Mesendoderm (in vitro differentiated cells): Measurements from ENCODE around the gene UNC5B.

Source experiments
- DNase-seq: peaks from one replicate; pipeline ENCODE4 v3.0.0; 2013
- H2AK5ac ChIP-seq: 2 replicates; pipeline ENCODE4 v1.6.1; 2013; ENCODE audit warnings: low read length, inconsistent platforms
- H2BK120ac ChIP-seq: 2 replicates; pipeline ENCODE4 v1.6.1; 2013; ENCODE audit warnings: low read depth, mild to moderate bottlenecking, low read length, moderate library complexity, mixed read lengths
- H2BK15ac ChIP-seq: replicated peaks from 2 replicates; pipeline ENCODE4 v1.6.1; 2013; ENCODE audit warnings: low read depth, mild to moderate bottlenecking, moderate library complexity
- H2BK5ac ChIP-seq: 2 replicates; pipeline ENCODE4 v1.6.1; 2013; ENCODE audit warnings: low read length, inconsistent platforms
- H3K18ac ChIP-seq: 2 replicates; pipeline ENCODE4 v1.6.1; 2013; ENCODE audit warnings: mild to moderate bottlenecking, low read length, mixed read lengths
- H3K23ac ChIP-seq: one replicate; pipeline ENCODE4 v1.6.1; 2013; ENCODE audit warnings: low read length
- H3K27ac ChIP-seq: 2 replicates; pipeline ENCODE4 v1.5.1; 2013; ENCODE audit warnings: low read depth, mild to moderate bottlenecking, inconsistent platforms, low read length, moderate library complexity
- H3K27me3 ChIP-seq: 2 replicates; pipeline ENCODE4 v1.6.1; 2013; ENCODE audit warnings: low read length, control low read depth, mild to moderate bottlenecking, inconsistent platforms; ENCODE audit not compliant: insufficient read depth, poor library complexity
- H3K36me3 ChIP-seq: 2 replicates; pipeline ENCODE4 v1.6.1; 2013; ENCODE audit warnings: low read length, inconsistent platforms; ENCODE audit not compliant: control insufficient read depth, insufficient read depth
- H3K4ac ChIP-seq: one replicate; pipeline ENCODE4 v1.6.1; 2013; ENCODE audit warnings: low read depth, mild to moderate bottlenecking, low read length, moderate library complexity
- H3K4me1 ChIP-seq: 2 replicates; pipeline ENCODE4 v1.6.1; 2013; ENCODE audit warnings: low read depth, low read length, inconsistent platforms; ENCODE audit not compliant: control insufficient read depth
- H3K4me2 ChIP-seq: 2 replicates; pipeline ENCODE4 v1.6.1; 2013; ENCODE audit warnings: low read length
- H3K4me3 ChIP-seq: 2 replicates; pipeline ENCODE4 v1.5.1; 2013; ENCODE audit warnings: mild to moderate bottlenecking, low read length
- H3K56ac ChIP-seq: one replicate; pipeline ENCODE4 v1.6.1; 2013; ENCODE audit warnings: low read length
- H3K79me1 ChIP-seq: 2 replicates; pipeline ENCODE4 v1.6.1; 2013; ENCODE audit warnings: low read length, inconsistent platforms
- H3K79me2 ChIP-seq: 2 replicates; pipeline ENCODE4 v1.6.1; 2013; ENCODE audit warnings: mild to moderate bottlenecking, low read length; ENCODE audit not compliant: control insufficient read depth, insufficient read depth
- H3K9ac ChIP-seq: 2 replicates; pipeline ENCODE4 v1.6.1; 2013; ENCODE audit warnings: low read length, inconsistent platforms
- H4K5ac ChIP-seq: one replicate; pipeline ENCODE4 v1.6.1; 2013; ENCODE audit warnings: low read length
- H4K8ac ChIP-seq: one replicate; pipeline ENCODE4 v1.6.1; 2013; ENCODE audit warnings: low read depth, mild to moderate bottlenecking, control low read depth, low read length, moderate library complexity
- WGBS: extraction: QIAGEN DNeasy Blood & Tissue Kit; methylation state at CpG from one replicate; pipeline ENCODE4 v1.1.7; 2013; ENCODE audit warnings: low lambda C conversion rate, missing lambda C conversion rate; ENCODE audit not compliant: insufficient coverage; ENCODE audit errors: extremely low coverage; 5-methylcytosine and 5-hydroxymethylcytosine counted together

Gene UNC5B

GRCh38 chr10:71254834-71255549 lies 42.6 kb downstream of the UNC5B start:
- Histone ChIP-seq H3K36me3 (no peaks in the 10 kb centered on the region), H3K79me1 (peaks cover 2% of the 10 kb centered on the region), H3K79me2 (no peaks in the 10 kb centered on the region), H2BK15ac (no peak overlapping the region), H3K27me3 (no peaks in the 10 kb centered on the region), H4K5ac (no peak overlapping the region), H4K8ac (no peak overlapping the region), H2AK5ac (no peak overlapping the region), H3K9ac (no peak overlapping the region), H3K18ac (no peak overlapping the region), H2BK5ac (no peak overlapping the region), H2BK120ac (no peak overlapping the region), H3K23ac (no peak overlapping the region), H3K27ac (no peak overlapping the region), H3K4me1 (peaks cover 7% of the 10 kb centered on the region), H3K56ac (no peak overlapping the region), H3K4me2 (no peak overlapping the region), H3K4me3 (no peak overlapping the region), H3K4ac (no peak overlapping the region)
- no CpG with 5 or more reads among the region's 9 CpGs for WGBS
- DNase-seq: no peak

DNA sequence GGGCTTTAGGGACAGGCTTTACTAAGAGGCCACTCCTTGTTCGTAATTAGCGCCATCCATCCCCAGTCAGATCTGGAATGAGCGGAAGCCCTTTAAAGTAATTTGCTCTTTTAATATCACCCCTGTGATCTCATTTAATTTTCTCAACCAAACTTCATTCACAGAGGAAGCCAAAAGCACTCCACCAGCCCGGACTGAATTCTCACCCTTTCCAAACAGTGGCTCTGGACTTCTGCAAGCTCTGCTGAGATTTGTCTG lies 43.1 kb downstream of the UNC5B start:
- Histone ChIP-seq H2BK5ac (no peak overlapping the region), H3K18ac (no peak overlapping the region), H2AK5ac (no peak overlapping the region), H3K79me2 (no peaks in the 10 kb centered on the region), H4K5ac (no peak overlapping the region), H3K36me3 (no peaks in the 10 kb centered on the region), H4K8ac (no peak overlapping the region), H3K9ac (no peak overlapping the region), H3K4me2 (no peak overlapping the region), H2BK15ac (no peak overlapping the region), H2BK120ac (no peak overlapping the region), H3K79me1 (peaks cover 2% of the 10 kb centered on the region), H3K23ac (no peak overlapping the region), H3K56ac (no peak overlapping the region), H3K4me1 (peaks cover 11% of the 10 kb centered on the region), H3K27ac (no peak overlapping the region), H3K4ac (no peak overlapping the region), H3K27me3 (no peaks in the 10 kb centered on the region), H3K4me3 (no peak overlapping the region)
- no peak for DNase-seq
- WGBS: no CpG with 5 or more reads among the region's 4 CpGs

- Histone ChIP-seq H3K79me1 (peaks cover 2% of the 10 kb centered on the region), H3K4ac (no peak overlapping the region), H4K8ac (no peak overlapping the region), H3K4me2 (no peak overlapping the region), H2BK15ac (no peak overlapping the region), H2AK5ac (no peak overlapping the region), H3K23ac (no peak overlapping the region), H3K18ac (no peak overlapping the region), H4K5ac (no peak overlapping the region), H3K56ac (no peak overlapping the region), H3K9ac (no peak overlapping the region), H3K27ac (no peak overlapping the region), H3K4me3 (no peak overlapping the region), H2BK5ac (no peak overlapping the region), H3K36me3 (no peaks in the 10 kb centered on the region), H3K4me1 (peaks cover 13% of the 10 kb centered on the region), H3K27me3 (no peaks in the 10 kb centered on the region), H2BK120ac (no peak overlapping the region), H3K79me2 (no peaks in the 10 kb centered on the region)
- WGBS: no CpG with 5 or more reads among the region's 17 CpGs
- no peak for DNase-seq
Observed at GRCh38 chr10:71255808-71256660, 43.7 kb downstream of the UNC5B start.

GRCh38 chr10:71256661-71257318 lies 44.4 kb downstream of the UNC5B start:
- peaks cover 13% of the 10 kb centered on the region for H3K4me1 ChIP-seq
- no peak overlapping the region for H3K27ac ChIP-seq
- no peak overlapping the region for H3K18ac ChIP-seq

GRCh38 chr10:71257319-71257997 lies 45.1 kb downstream of the UNC5B start:
- Histone ChIP-seq H3K4me3 (no peak overlapping the region), H2BK120ac (no peak overlapping the region), H3K56ac (no peak overlapping the region), H3K4me2 (no peak overlapping the region), H3K4ac (no peak overlapping the region), H3K4me1 (peaks cover 13% of the 10 kb centered on the region), H3K9ac (no peak overlapping the region), H3K23ac (no peak overlapping the region), H3K18ac (no peak overlapping the region), H4K5ac (no peak overlapping the region), H2BK5ac (no peak overlapping the region), H4K8ac (no peak overlapping the region), H3K27me3 (no peaks in the 10 kb centered on the region), H3K79me1 (peaks cover 2% of the 10 kb centered on the region), H2BK15ac (no peak overlapping the region), H3K27ac (no peak overlapping the region), H2AK5ac (no peak overlapping the region), H3K36me3 (no peaks in the 10 kb centered on the region), H3K79me2 (no peaks in the 10 kb centered on the region)
- no peak for DNase-seq
- WGBS: no CpG with 5 or more reads among the region's 11 CpGs

More at GRCh38 chr10:71256661-71257318, 44.4 kb downstream of the UNC5B start:
- Histone ChIP-seq H3K79me2 (no peaks in the 10 kb centered on the region), H3K4me3 (no peak overlapping the region), H3K4ac (no peak overlapping the region), H3K27me3 (no peaks in the 10 kb centered on the region), H2AK5ac (no peak overlapping the region), H3K23ac (no peak overlapping the region), H2BK15ac (no peak overlapping the region), H2BK5ac (no peak overlapping the region), H3K79me1 (peaks cover 2% of the 10 kb centered on the region), H3K36me3 (no peaks in the 10 kb centered on the region), H2BK120ac (no peak overlapping the region), H4K8ac (no peak overlapping the region), H4K5ac (no peak overlapping the region), H3K56ac (no peak overlapping the region), H3K4me2 (no peak overlapping the region), H3K9ac (no peak overlapping the region)
- no CpG with 5 or more reads among the region's 8 CpGs for WGBS
- DNase-seq: no peak
